ENCODE results near the gene GINS2. TPM values are rescaled to one million over a fixed set of nuclear protein-coding genes. Genes with fewer than 3 reads are reported as not detected.

GINS2 gene
- total RNA-seq, 4 donors from 2014 or later: 1.8 to 2.5 (median 1.9) TPM; not detected in 1

DNA sequence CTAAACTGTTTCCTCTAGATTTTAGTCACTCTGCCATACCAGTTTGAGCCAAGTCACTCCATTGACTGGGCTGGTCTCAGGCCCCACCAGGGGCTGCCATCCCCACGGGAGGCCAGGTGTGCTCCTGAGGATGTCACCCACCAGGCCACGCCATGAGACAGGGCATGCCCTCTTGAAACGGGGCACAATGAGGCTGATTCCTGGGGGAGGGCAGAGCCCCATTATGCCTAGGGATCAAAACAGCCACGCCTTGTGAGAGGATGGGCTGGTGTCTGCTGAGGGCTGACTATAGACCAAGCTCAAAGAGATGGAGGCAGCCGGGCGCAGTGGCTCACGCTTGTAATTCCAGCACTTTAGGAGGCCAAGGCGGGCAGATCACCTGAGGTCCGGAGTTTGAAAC lies 21.5 kb downstream of the GINS2 start:
- no peak for TF ChIP-seq POLR2A (IDR thresholded peaks at IDR 0.05)
- no peak for TF ChIP-seq POLR2AphosphoS5 (IDR thresholded peaks at IDR 0.05)
- TF ChIP-seq CTCF (IDR thresholded peaks at IDR 0.05): no peak
- TF ChIP-seq EP300 (IDR thresholded peaks at IDR 0.05): no peak
- Histone ChIP-seq H3K36me3 (peaks cover 96% of the 10 kb centered on the region), H3K27ac (no peak overlapping the region), H3K4me1 (no peaks in the 10 kb centered on the region), H3K27me3 (no peaks in the 10 kb centered on the region), H3K9me3 (no peaks in the 10 kb centered on the region), H3K4me3 (no peak overlapping the region)
- 93% methylated on average over 9 of the region's 9 CpGs for WGBS
- DNase-seq (ENCODE audit: low spot score in 2 of 2): no peak

- Histone ChIP-seq H3K27ac (no peak overlapping the region), H3K4me3 (no peak overlapping the region), H3K27me3 (no peaks in the 10 kb centered on the region), H3K36me3 (peaks cover 98% of the 10 kb centered on the region), H3K9me3 (no peaks in the 10 kb centered on the region), H3K4me1 (no peaks in the 10 kb centered on the region)
- DNase-seq (ENCODE audit: low spot score in 2 of 2): peak in 1 of 2 donors; percentile 78
- 79% methylated on average over 12 of the region's 13 CpGs for whole genome bisulfite sequencing
- TF ChIP-seq POLR2A (IDR thresholded peaks at IDR 0.05) (no peak), POLR2AphosphoS5 (IDR thresholded peaks at IDR 0.05) (no peak), EP300 (IDR thresholded peaks at IDR 0.05) (no peak), CTCF (IDR thresholded peaks at IDR 0.05) (no peak)
These were observed 22.8 kb downstream of the GINS2 start for GRCh38 chr16:85665929-85666328.

- Histone ChIP-seq H3K27ac (no peak overlapping the region), H3K36me3 (peaks cover 98% of the 10 kb centered on the region)
These were observed 23.4 kb downstream of the GINS2 start for GRCh38 chr16:85665373-85665740.

GRCh38 chr16:85664580-85665372 lies 24.0 kb downstream of the GINS2 start:
- no peak for DNase-seq (ENCODE audit: low spot score in 2 of 2)
- peaks cover 98% of the 10 kb centered on the region for H3K36me3 ChIP-seq
- no peaks in the 10 kb centered on the region for H3K9me3 ChIP-seq
- no peaks in the 10 kb centered on the region for H3K4me1 ChIP-seq
- H3K27ac ChIP-seq: no peak overlapping the region
- WGBS: 94% methylated on average over 27 of the region's 27 CpGs
- H3K4me3 ChIP-seq: no peak overlapping the region
- TF ChIP-seq POLR2AphosphoS5 (IDR thresholded peaks at IDR 0.05): no peak
- no peak for TF ChIP-seq EP300 (IDR thresholded peaks at IDR 0.05)
- TF ChIP-seq POLR2A (IDR thresholded peaks at IDR 0.05): no peak
- TF ChIP-seq CTCF (IDR thresholded peaks at IDR 0.05): no peak
- H3K27me3 ChIP-seq: no peaks in the 10 kb centered on the region

More at GRCh38 chr16:85665373-85665740, 23.4 kb downstream of the GINS2 start:
- DNase-seq (ENCODE audit: low spot score in 2 of 2): no peak
- TF ChIP-seq POLR2AphosphoS5 (IDR thresholded peaks at IDR 0.05): no peak
- TF ChIP-seq POLR2A (IDR thresholded peaks at IDR 0.05): no peak
- no peak for TF ChIP-seq CTCF (IDR thresholded peaks at IDR 0.05)
- no peak for TF ChIP-seq EP300 (IDR thresholded peaks at IDR 0.05)
- H3K4me3 ChIP-seq: no peak overlapping the region
- H3K4me1 ChIP-seq: no peaks in the 10 kb centered on the region
- WGBS: 89% methylated on average over 12 of the region's 12 CpGs
- H3K9me3 ChIP-seq: no peaks in the 10 kb centered on the region
- H3K27me3 ChIP-seq: no peaks in the 10 kb centered on the region

GRCh38 chr16:85663891-85664321 lies 24.8 kb downstream of the GINS2 start:
- H3K27ac ChIP-seq: no peak overlapping the region
- H3K36me3 ChIP-seq: peaks cover 94% of the 10 kb centered on the region
- WGBS: 55% methylated on average over 10 of the region's 12 CpGs
- DNase-seq (ENCODE audit: low spot score in 2 of 2): no peak
- TF ChIP-seq EP300 (IDR thresholded peaks at IDR 0.05) (no peak), POLR2A (IDR thresholded peaks at IDR 0.05) (no peak), POLR2AphosphoS5 (IDR thresholded peaks at IDR 0.05) (no peak), CTCF (IDR thresholded peaks at IDR 0.05) (no peak)
- peaks cover 4% of the 10 kb centered on the region for H3K4me1 ChIP-seq
- H3K27me3 ChIP-seq: no peaks in the 10 kb centered on the region
- H3K9me3 ChIP-seq: no peaks in the 10 kb centered on the region
- no peak overlapping the region for H3K4me3 ChIP-seq

Data from suprapubic skin (tissue), 4 donors.